ENCODE data around the gene MTFMT. TPM values are rescaled to one million over a fixed set of nuclear protein-coding genes. Genes with fewer than 3 reads are reported as not detected.

The MTFMT gene
- total RNA-seq, 1 donor from 2014 or later, result 12.3 TPM

DNA sequence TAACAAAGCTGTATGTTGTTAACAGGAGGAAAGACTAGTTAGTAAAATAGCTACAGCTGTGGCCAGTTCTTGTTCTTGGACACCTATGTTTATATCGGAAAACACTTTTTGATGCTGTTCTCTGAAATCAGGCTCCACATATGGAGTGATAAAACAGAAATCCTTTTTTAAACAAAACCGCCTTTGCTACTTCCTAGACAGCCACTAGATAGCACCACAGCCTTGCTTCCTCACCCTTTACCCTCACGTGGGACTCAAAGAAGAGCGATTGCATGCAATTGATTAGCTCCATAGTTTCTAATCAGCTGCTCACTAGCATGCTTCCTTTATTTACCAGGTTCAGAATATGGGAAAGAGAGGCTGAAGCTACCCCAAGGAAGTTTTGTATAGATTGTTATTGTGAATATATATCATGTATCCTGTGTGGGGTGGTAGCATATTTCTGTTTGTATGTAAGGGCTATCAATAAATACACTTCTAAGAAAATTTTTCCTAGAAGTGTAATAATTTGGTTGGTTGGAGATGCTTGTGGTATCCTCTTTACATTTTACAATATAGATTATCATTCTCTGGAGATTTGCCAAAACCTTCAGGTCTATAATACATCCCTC, 4.3 kb upstream of the MTFMT start:
- H3K9me3 Mint-ChIP-seq (ENCODE audit: unreplicated experiment), result no peaks in the 10 kb centered on the region
- H4K20me1 ChIP-seq (ENCODE audit: insufficient read depth, low read length), result no peaks in the 10 kb centered on the region
- H3K4me2 ChIP-seq (ENCODE audit: low read length), result peak overlapping the region; percentile 9

GRCh38 chr15:65032801-65033537, 3.5 kb upstream of the MTFMT start:
- peak; percentile 39 for DNase-seq (ENCODE audit: low read depth)
- Histone ChIP-seq H4K20me1 (ENCODE audit: insufficient read depth, low read length) (peaks cover 6% of the 10 kb centered on the region), H3K79me2 (ENCODE audit: insufficient read depth, low read length) (peaks cover 14% of the 10 kb centered on the region), H3K27me3 (ENCODE audit: insufficient read depth, low read length) (peaks cover 3% of the 10 kb centered on the region), H3K4me3 (ENCODE audit: insufficient read depth, low read depth, low read length) (no peak overlapping the region), H3K36me3 (ENCODE audit: insufficient read depth, low read length) (no peaks in the 10 kb centered on the region), H3K27ac (ENCODE audit: low read depth, low read length) (no peak overlapping the region), H2AFZ (ENCODE audit: low read depth, low read length) (peak overlapping the region; percentile 54), H3K9me3 (ENCODE audit: insufficient read depth, low read depth, low read length) (no peaks in the 10 kb centered on the region), H3K9ac (ENCODE audit: low read length) (no peak overlapping the region), H3K4me2 (ENCODE audit: low read length) (peak overlapping the region; percentile 9), H3K4me1 (ENCODE audit: insufficient read depth, low read length) (peaks cover 5% of the 10 kb centered on the region)
- Mint-ChIP-seq H3K36me3 (ENCODE audit: low read depth, unreplicated experiment) (no peaks in the 10 kb centered on the region), H3K4me3 (ENCODE audit: unreplicated experiment) (peak overlapping the region; percentile 15), H3K9me3 (ENCODE audit: unreplicated experiment) (no peaks in the 10 kb centered on the region), H3K27ac (ENCODE audit: unreplicated experiment) (no peak overlapping the region), H3K4me1 (ENCODE audit: low read depth, unreplicated experiment) (peaks cover 5% of the 10 kb centered on the region), H3K27me3 (ENCODE audit: low read depth, unreplicated experiment) (peaks cover 10% of the 10 kb centered on the region)
- peak; percentile 70 for TF ChIP-seq CTCF (IDR thresholded peaks at IDR 0.05; ENCODE audit: insufficient read depth, low read depth, low read length)
- TF ChIP-seq EZH2 (IDR thresholded peaks at IDR 0.05; ENCODE audit: insufficient read depth, low read length), result no peak
- FAIRE-seq, result no peak

More for the DNA sequence above, 4.3 kb upstream of the MTFMT start:
- Histone ChIP-seq H3K27me3 (ENCODE audit: insufficient read depth, low read length) (peaks cover 3% of the 10 kb centered on the region), H3K79me2 (ENCODE audit: insufficient read depth, low read length) (peaks cover 6% of the 10 kb centered on the region), H3K36me3 (ENCODE audit: insufficient read depth, low read length) (no peaks in the 10 kb centered on the region), H3K27ac (ENCODE audit: low read depth, low read length) (no peak overlapping the region), H2AFZ (ENCODE audit: low read depth, low read length) (peak overlapping the region; percentile 5), H3K9ac (ENCODE audit: low read length) (no peak overlapping the region), H3K4me3 (ENCODE audit: insufficient read depth, low read depth, low read length) (no peak overlapping the region), H3K4me1 (ENCODE audit: insufficient read depth, low read length) (peaks cover 5% of the 10 kb centered on the region), H3K9me3 (ENCODE audit: insufficient read depth, low read depth, low read length) (no peaks in the 10 kb centered on the region)
- DNase-seq (ENCODE audit: low read depth) (peak; percentile 22), FAIRE-seq (no peak)
- H3K4me3 Mint-ChIP-seq (ENCODE audit: unreplicated experiment), result no peak overlapping the region
- TF ChIP-seq EZH2 (IDR thresholded peaks at IDR 0.05; ENCODE audit: insufficient read depth, low read length), result no peak
- TF ChIP-seq CTCF (IDR thresholded peaks at IDR 0.05; ENCODE audit: insufficient read depth, low read depth, low read length), result peak; percentile 55
- no peak overlapping the region for H3K27ac Mint-ChIP-seq (ENCODE audit: unreplicated experiment)
- H3K27me3 Mint-ChIP-seq (ENCODE audit: low read depth, unreplicated experiment), result peaks cover 10% of the 10 kb centered on the region
- no peaks in the 10 kb centered on the region for H3K36me3 Mint-ChIP-seq (ENCODE audit: low read depth, unreplicated experiment)
- no peaks in the 10 kb centered on the region for H3K4me1 Mint-ChIP-seq (ENCODE audit: low read depth, unreplicated experiment)

All from astrocyte (in vitro differentiated cells and primary cell).